Tibial nerve (tissue), 4 donors: Measurements from ENCODE around the gene KDM1B. TPM values are rescaled to one million over a fixed set of nuclear protein-coding genes. Genes with fewer than 3 reads are reported as not detected.

Source experiments
- DNase-seq, 2 donors: peaks; one replicate each; pipeline ENCODE4 v3.0.0-alpha.2; 2019; ENCODE audit warnings: low spot score in 2 of 2
- H3K27ac ChIP-seq, 4 donors: fragments of 200-600 bp; sonication (generic) in 3 of 4; one replicate each; pipeline ENCODE4 v1.5.1; 2017 to 2019; ENCODE audit warnings: mild to moderate bottlenecking in 1 of 4
- H3K27me3 ChIP-seq, 2 donors: fragments of 200-600 bp; sonication (generic) in 1 of 2; one replicate each; pipeline versions ENCODE4 v1.5.1 to v1.6.0; 2017 to 2019
- H3K36me3 ChIP-seq, 3 donors: fragments of 200-600 bp; sonication (generic); one replicate each; pipeline ENCODE4 v1.5.1; 2018 to 2019
- H3K4me1 ChIP-seq, 4 donors: fragments of 200-600 bp; sonication (generic) in 3 of 4; one replicate each; pipeline ENCODE4 v1.5.1; 2017 to 2019
- H3K4me3 ChIP-seq, 4 donors: fragments of 200-600 bp; sonication (generic) in 3 of 4; one replicate each; pipeline ENCODE4 v1.5.1; 2017 to 2019; ENCODE audit warnings: mild to moderate bottlenecking in 1 of 4, moderate library complexity in 1 of 4
- H3K9me3 ChIP-seq, 4 donors: fragments of 200-600 bp; sonication (generic) in 3 of 4; one replicate each; pipeline ENCODE4 v1.5.1; 2017 to 2019
- CTCF ChIP-seq, 5 experiments: fragments of 200-600 bp in 3 of 5; fragments of 450-650 bp in 2 of 5; sonication (generic) in 3 of 5; IDR thresholded peaks; one replicate each; pipeline ENCODE4 v1.5.1; 2016 to 2019; ENCODE audit warnings: antibody characterized with exemption in 5 of 5, mild to moderate bottlenecking in 3 of 5, moderate library complexity in 2 of 5
- EP300 ChIP-seq, 2 donors: sonication (generic); formaldehyde crosslinking; IDR thresholded peaks; one replicate each; pipeline ENCODE4 v1.6.1; 2017; ENCODE audit warnings: antibody characterized with exemption in 2 of 2, mild to moderate bottlenecking in 1 of 2
- POLR2A ChIP-seq, 2 donors: fragments of 450-650 bp; IDR thresholded peaks; one replicate each; pipeline ENCODE4 v1.6.1; 2017; ENCODE audit warnings: antibody characterized with exemption in 2 of 2, mild to moderate bottlenecking in 2 of 2, moderate library complexity in 2 of 2
- WGBS, 2 donors: methylation state at CpG; one replicate each; pipeline ENCODE4 v1.1.5; 2018; 5-methylcytosine and 5-hydroxymethylcytosine counted together
- total RNA-seq, 4 donors: library from RNA; depleted of rRNA; stranded (reverse); fragments of >200 nt; gene quantifications; one replicate each; pipeline ENCODE4 v1.1.0, GENCODE V29; 2016

The KDM1B gene
- total RNA-seq, 4 donors from 2014 or later: 9.4 to 16.5 (median 15.2) TPM

- H3K36me3 ChIP-seq: peaks cover 0 to 70% (median 0%) of the 10 kb centered on the region in 3 donors
- H3K9me3 ChIP-seq: no peaks in the 10 kb centered on the region
- TF ChIP-seq CTCF (IDR thresholded peaks at IDR 0.05) (no peak), EP300 (IDR thresholded peaks at IDR 0.05) (no peak), POLR2A (IDR thresholded peaks at IDR 0.05) (no peak)
- no peak for DNase-seq
- H3K4me3 ChIP-seq: no peak overlapping the region
- 72 to 79% methylated on average over 12 of the region's 12 CpGs for WGBS, 2 donors
- H3K27me3 ChIP-seq: no peaks in the 10 kb centered on the region
- no peaks in the 10 kb centered on the region for H3K4me1 ChIP-seq
- no peak overlapping the region for H3K27ac ChIP-seq
These were observed 54.4 kb downstream of the KDM1B start for GRCh38 chr6:18209539-18210197.

GRCh38 chr6:18210707-18211106 is 55.5 kb downstream of the KDM1B start:
- no peak overlapping the region for H3K4me3 ChIP-seq
- H3K36me3 ChIP-seq: peaks cover 0 to 75% (median 0%) of the 10 kb centered on the region in 3 donors
- TF ChIP-seq CTCF (IDR thresholded peaks at IDR 0.05) (no peak), EP300 (IDR thresholded peaks at IDR 0.05) (no peak), POLR2A (IDR thresholded peaks at IDR 0.05) (no peak)
- no peaks in the 10 kb centered on the region for H3K4me1 ChIP-seq
- H3K27ac ChIP-seq: no peak overlapping the region
- no peaks in the 10 kb centered on the region for H3K9me3 ChIP-seq
- 87 to 90% methylated on average over 5 of the region's 5 CpGs for WGBS, 2 donors
- H3K27me3 ChIP-seq: no peaks in the 10 kb centered on the region
- DNase-seq: no peak

- no peak for DNase-seq
- no peak overlapping the region for H3K4me3 ChIP-seq
- WGBS, 2 donors: 90 to 98% methylated on average over 6 of the region's 6 CpGs
- TF ChIP-seq CTCF (IDR thresholded peaks at IDR 0.05) (no peak), POLR2A (IDR thresholded peaks at IDR 0.05) (no peak), EP300 (IDR thresholded peaks at IDR 0.05) (no peak)
- H3K27ac ChIP-seq: no peak overlapping the region
- H3K4me1 ChIP-seq: no peaks in the 10 kb centered on the region
- H3K27me3 ChIP-seq: no peaks in the 10 kb centered on the region
- peaks cover 0 to 77% (median 0%) of the 10 kb centered on the region in 3 donors for H3K36me3 ChIP-seq
- no peaks in the 10 kb centered on the region for H3K9me3 ChIP-seq
These were observed 56.1 kb downstream of the KDM1B start for GRCh38 chr6:18211338-18211737.

- no peak overlapping the region for H3K4me3 ChIP-seq
- no peak for DNase-seq
- WGBS, 2 donors: 88% methylated on average over 4 of the region's 4 CpGs
- no peak for TF ChIP-seq CTCF (IDR thresholded peaks at IDR 0.05)
- TF ChIP-seq POLR2A (IDR thresholded peaks at IDR 0.05): no peak
- TF ChIP-seq EP300 (IDR thresholded peaks at IDR 0.05): no peak
- H3K27ac ChIP-seq: no peak overlapping the region
- no peaks in the 10 kb centered on the region for H3K4me1 ChIP-seq
- H3K9me3 ChIP-seq: no peaks in the 10 kb centered on the region
- no peaks in the 10 kb centered on the region for H3K27me3 ChIP-seq
- peaks cover 0 to 76% (median 2%) of the 10 kb centered on the region in 3 donors for H3K36me3 ChIP-seq
These were observed 57.0 kb downstream of the KDM1B start for GRCh38 chr6:18212231-18212630.

- peaks cover 0 to 77% (median 2%) of the 10 kb centered on the region in 3 donors for H3K36me3 ChIP-seq
- H3K27ac ChIP-seq: no peak overlapping the region
- TF ChIP-seq CTCF (IDR thresholded peaks at IDR 0.05): no peak
- TF ChIP-seq POLR2A (IDR thresholded peaks at IDR 0.05): no peak
- TF ChIP-seq EP300 (IDR thresholded peaks at IDR 0.05): no peak
- H3K9me3 ChIP-seq: no peaks in the 10 kb centered on the region
- no peaks in the 10 kb centered on the region for H3K4me1 ChIP-seq
- no peak overlapping the region for H3K4me3 ChIP-seq
- H3K27me3 ChIP-seq: no peaks in the 10 kb centered on the region
- 89 to 95% methylated on average over 9 of the region's 9 CpGs for WGBS, 2 donors
- DNase-seq: no peak
These were observed 58.2 kb downstream of the KDM1B start for GRCh38 chr6:18213439-18213838.
